HG02938 (cell line): ENCODE data around the gene AVPR1B.

Experiments used
- ATAC-seq: cut with Tn5 transposase; IDR thresholded peaks from one replicate; pipeline ENCODE4 v1.9.1; 2021; ENCODE audit warnings: mild to moderate bottlenecking, moderate library complexity; ENCODE audit not compliant: unreplicated experiment

The AVPR1B gene, protein sequence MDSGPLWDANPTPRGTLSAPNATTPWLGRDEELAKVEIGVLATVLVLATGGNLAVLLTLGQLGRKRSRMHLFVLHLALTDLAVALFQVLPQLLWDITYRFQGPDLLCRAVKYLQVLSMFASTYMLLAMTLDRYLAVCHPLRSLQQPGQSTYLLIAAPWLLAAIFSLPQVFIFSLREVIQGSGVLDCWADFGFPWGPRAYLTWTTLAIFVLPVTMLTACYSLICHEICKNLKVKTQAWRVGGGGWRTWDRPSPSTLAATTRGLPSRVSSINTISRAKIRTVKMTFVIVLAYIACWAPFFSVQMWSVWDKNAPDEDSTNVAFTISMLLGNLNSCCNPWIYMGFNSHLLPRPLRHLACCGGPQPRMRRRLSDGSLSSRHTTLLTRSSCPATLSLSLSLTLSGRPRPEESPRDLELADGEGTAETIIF

DNA sequence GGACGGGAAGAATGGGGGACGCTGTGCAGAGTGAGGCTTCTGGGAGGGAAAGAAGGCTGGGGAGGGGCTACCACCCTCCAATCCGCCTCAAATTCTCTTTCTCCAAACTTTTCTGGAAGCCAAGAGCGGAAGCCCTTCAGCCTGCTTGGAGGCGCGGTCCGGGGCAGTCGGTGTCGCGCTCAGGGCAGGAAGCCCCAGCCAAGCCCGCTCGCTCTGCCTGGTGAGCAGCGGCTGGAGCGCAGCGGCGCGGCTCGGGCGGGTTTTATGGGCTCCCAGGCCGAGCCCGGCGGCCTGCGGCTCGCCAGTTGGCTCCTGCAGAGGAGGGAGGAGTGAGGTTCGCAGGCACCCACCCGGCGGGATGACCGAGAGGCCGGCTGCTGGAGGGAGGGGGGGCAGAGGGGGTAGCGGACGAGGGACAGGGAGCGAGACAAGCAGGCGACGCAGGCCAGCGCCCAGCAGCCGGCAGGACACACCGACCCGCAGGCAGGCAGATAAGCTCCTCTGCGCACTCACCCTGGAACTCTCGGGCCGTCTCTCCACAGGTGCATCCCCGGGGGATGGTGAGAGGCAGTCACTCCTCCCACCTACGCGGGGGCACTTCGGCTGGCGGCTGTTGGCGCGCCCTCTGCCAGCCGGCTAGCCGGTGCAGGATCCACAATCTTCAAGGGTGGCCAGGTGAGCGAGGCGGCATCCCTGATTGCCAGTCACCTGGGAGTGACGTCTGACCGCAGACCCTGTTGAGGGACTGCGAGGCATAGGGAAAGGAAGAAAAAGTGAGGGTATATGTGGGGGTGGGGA, at the start of gene AVPR1B:
TSS of gene AVPR1B (minus strand) at position 238 of the 798 bp plus-strand sequence. CDS start 498 bp downstream, outside the sequence.
- no peak for ATAC-seq

DNA sequence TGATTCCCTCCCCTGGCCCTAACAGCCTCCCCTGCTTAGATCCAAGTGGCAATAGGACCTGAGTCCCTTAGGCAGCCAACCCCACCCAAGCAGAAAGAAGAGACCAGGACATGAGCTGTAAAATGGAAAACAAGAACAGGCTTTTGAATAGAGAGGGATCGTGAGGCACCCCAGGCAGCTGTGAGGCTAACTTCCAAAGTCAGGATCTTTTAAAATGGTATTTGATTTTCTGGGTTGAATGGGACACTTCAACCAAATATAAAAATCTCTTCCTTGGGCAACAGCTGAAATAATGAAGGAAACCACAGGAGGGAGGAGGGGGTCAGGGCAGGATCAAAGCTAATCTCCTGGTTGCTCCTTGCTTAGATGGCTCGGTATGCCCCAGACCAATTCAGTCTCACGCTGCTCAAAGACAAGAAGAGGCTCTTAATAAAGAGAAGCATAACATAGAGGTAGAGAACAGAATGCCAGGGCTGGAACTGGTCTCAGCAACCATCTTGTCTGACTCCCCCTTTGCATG, 28.6 kb upstream of the AVPR1B start:
- ATAC-seq: no peak

DNA sequence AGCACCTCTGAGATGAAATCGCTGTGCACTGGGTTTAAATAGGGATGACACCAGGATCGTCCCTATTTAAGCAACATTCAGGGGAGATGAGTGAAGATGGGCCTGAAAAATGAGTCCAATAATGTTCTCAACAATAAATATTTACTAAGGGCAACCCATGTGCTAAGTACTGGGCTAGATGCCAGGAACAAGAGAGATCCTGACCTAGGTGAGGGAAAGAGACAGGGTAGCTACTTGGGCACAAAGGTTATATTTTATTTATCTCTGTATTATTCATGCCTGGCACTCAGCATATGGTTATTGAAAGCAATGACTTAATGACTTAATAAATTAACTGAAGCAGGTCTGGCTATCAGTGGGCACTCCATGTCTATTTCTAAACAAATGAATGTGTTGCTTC, 27.4 kb upstream of the AVPR1B start:
- no peak for ATAC-seq

GRCh38 chr1:206143537-206144172, 26.5 kb upstream of the AVPR1B start:
- ATAC-seq: no peak

GRCh38 chr1:206142770-206143169, 25.6 kb upstream of the AVPR1B start:
- ATAC-seq: no peak

- no peak for ATAC-seq
Measured at GRCh38 chr1:206142011-206142410, 24.8 kb upstream of the AVPR1B start.

DNA sequence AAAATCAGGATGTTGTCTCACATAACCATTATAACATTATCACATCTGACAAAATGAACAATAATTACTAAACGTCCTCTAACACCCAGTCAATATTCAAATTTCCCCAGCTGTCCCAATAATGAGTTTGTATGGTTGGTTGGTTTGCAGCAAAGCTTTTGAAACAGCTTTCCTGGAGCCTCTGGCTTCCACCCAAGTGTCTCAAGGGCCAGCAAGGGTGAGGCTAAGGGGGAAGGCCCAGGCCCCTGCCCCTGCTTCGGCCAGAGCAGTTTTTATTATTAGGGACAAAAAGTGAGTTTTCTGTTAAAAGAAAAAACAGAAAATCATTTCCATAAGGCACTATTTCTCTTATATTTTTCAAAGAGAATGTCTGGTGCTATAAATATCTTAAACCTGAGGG, 19.1 kb upstream of the AVPR1B start:
- ATAC-seq: no peak

DNA sequence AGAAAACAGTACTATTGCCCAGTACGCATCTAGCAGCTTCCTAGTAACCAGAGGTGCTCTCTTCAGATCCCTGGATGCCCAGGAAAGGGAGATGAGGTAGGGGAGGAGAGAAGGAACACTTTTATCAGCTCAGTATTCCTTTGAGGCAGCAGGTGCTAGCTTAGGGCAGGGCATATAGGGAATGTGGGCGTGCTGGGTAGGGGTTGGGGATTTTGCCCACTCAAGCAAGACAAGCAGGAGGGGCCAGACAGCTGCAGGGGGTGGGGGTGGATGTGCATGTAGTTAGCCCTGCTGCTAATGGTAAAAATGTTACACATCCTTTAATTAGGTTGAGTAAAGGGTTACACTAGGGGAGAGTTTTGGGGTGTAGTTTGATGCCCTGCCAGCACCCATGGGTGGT, 18.1 kb upstream of the AVPR1B start:
- no peak for ATAC-seq

GRCh38 chr1:206133751-206134415, 16.7 kb upstream of the AVPR1B start:
- ATAC-seq: no peak

DNA sequence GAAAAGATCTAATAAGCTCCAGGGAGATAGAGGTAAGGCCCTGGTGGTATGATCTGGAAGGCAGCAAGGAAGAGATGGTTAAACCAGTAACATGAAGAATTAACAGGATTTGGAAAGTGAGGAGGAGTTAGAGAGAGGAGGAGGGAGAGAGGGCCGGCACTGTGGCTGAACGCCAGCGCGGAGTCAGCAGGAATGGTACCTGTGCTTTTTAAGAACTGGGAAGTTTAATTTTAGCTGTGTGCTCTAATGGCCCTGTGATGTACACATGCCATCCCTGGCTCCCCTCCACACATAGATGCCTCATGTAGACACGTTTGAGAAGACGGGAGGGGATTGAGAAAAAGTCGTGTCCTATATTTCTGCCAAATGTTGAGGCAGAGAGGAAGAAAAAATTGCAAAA, 13.8 kb upstream of the AVPR1B start:
- no peak for ATAC-seq

DNA sequence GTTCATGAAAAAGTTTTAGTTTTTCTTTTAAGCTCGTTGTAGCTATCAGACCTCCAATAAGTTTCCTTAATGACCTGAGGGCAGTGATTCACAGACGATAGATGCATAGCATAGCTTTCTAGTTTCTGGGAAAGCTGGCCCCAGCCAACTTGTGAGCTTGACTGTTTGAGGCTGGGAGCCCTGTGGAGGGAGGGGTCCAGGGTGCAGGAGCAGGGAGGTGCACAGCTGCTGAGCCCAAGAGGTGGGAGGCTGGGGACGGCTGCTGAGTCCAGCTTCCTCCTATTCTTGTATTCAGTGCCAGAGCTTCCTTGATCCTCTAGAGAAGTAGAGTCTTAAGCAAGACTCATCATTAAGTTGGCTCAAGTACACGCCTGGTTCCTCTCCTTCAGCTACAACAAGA, 11.0 kb upstream of the AVPR1B start:
- no peak for ATAC-seq

GRCh38 chr1:206127336-206127735, 10.1 kb upstream of the AVPR1B start:
- no peak for ATAC-seq

DNA sequence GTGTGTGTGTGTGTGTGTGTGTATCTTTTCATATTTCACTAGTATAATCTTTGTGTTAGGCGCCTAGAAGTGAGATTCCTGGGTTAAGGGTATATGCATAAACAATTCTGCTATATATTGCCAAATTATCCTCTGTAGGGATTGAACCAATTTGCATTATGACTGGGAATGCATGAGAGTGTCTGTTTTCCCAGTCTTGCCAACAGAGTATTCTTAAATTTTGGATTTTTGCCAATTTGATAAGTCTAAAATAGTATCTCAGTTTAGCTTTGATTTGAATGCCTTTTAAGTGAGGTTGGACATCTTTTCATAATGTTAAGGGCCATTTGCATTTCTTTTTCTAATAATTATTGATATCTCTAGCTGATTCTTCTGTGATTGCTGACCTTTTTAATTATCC, 8.2 kb upstream of the AVPR1B start:
- no peak for ATAC-seq

DNA sequence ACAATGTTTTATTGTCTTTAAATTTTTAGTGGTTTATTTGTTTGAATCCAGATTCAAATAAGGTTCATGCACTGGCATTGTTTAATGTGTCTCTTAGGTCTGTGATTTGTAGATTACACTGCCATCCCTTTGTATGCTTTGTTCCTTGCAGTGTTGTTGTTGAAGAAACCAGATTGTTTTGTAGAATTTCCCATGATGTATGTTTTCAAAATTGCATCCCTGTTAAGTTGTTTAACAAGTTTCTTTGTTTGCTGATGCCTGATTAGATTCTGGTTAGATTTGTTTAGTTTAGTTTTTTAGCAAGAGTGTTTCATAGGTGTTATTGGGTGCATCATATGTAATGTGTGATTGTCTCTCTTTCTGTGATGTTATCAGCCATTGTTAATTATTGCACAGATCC, 5.5 kb upstream of the AVPR1B start:
- no peak for ATAC-seq

- ATAC-seq: no peak
Measured at GRCh38 chr1:206121269-206121668, 4.1 kb upstream of the AVPR1B start.

DNA sequence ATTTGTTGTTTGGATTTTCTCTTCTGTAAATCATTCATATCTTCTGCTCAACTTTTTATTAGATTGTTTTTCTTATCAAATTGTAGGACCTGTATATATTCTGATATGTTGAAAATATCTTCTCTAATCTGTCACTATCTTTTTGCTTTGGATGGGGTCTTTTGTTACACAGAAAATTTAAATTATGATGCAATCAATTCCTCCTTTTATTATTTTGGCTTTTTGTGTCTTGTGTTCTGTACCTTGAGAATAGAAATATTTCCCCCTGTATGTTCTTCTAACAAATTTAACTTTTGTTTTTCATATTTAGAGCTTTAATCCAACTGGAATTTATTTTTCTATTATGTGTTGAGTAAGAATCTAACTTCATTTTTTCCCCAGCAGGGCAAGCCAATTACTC, 3.2 kb upstream of the AVPR1B start:
- no peak for ATAC-seq

DNA sequence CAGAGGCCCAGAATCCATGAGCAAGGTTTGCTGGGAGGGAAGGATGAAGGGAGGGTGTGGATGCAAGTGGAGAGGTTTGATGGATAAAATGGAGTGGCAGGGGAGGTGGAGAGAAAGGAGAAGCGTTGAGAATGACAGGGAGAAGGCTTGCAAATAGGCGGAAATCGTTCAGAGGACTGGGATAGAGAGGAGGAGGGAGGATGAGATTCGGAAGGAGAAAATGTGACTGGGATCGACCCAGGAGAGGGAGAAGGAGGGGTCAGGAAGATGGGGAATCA, 376 bp downstream of the AVPR1B start:
- no peak for ATAC-seq

- ATAC-seq: no peak
Measured at GRCh38 chr1:206116191-206116872, 856 bp downstream of the AVPR1B start.

DNA sequence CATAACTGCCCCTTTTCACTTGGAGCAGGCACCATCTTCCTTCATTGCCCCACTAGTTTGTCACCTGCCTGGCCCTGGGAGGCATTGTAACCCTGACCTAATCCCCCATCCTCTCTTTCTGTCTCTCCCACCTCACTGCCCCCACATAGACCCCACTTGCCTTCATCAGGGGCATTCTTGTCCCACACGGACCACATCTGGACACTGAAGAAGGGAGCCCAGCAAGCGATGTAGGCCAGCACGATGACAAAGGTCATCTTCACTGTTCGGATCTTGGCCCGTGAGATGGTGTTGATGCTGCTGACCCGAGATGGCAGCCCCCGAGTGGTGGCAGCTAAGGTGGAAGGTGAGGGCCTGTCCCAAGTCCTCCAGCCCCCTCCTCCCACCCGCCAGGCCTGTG, 1.4 kb downstream of the AVPR1B start:
- ATAC-seq: no peak
